ENCODE results near the gene CELF4. TPM values are rescaled to one million over a fixed set of nuclear protein-coding genes. Genes with fewer than 3 reads are reported as not detected.

The CELF4 gene
- total RNA-seq, 1 experiment from 2014 or later, result not detected

GRCh38 chr18:37502036-37502435 lies 63.6 kb downstream of the CELF4 start:
- BruUV-seq (replicated peaks), result no TSS peak
- Histone ChIP-seq H3K27ac (ENCODE audit: low read length) (no peak overlapping the region), H3K36me3 (ENCODE audit: control insufficient read depth, insufficient read depth, low read length) (no peaks in the 10 kb centered on the region), H3K27me3 (ENCODE audit: control insufficient read depth, insufficient read depth, low read length) (no peaks in the 10 kb centered on the region), H3K4me1 (ENCODE audit: control insufficient read depth, insufficient read depth, low read length) (no peaks in the 10 kb centered on the region), H3K9me3 (ENCODE audit: control insufficient read depth, insufficient read depth, low read depth, low read length) (no peaks in the 10 kb centered on the region), H3K4me3 (ENCODE audit: low read depth in 2 of 2, low read length in 2 of 2) (no peak overlapping the region)
- ATAC-seq (no peak), DNase-seq (ENCODE audit: low read depth, low spot score) (no peak)
- TF ChIP-seq TCF7L2 (IDR thresholded peaks at IDR 0.05; ENCODE audit: low read depth, low read length), result no peak
- TF ChIP-seq REST (IDR thresholded peaks at IDR 0.05; ENCODE audit: insufficient read depth in 1 of 2, low read depth in 2 of 2, low read length in 1 of 2), result no peak
- TF ChIP-seq CTCF (IDR thresholded peaks at IDR 0.05), result no peak
- TF ChIP-seq SIN3A (IDR thresholded peaks at IDR 0.05; ENCODE audit: borderline replicate concordance, insufficient read depth, low read depth, low read length), result no peak
- no peak for TF ChIP-seq POLR2AphosphoS5 (IDR thresholded peaks at IDR 0.05; ENCODE audit: low read depth, low read length)
- POLR2A ChIA-PET, result no interaction called here
- in situ Hi-C loops (cut with HindIII; ENCODE audit: low pct_unique_long_range_greater_than_20kb, low sequenced_read_pairs) (no loop called here), intact Hi-C loops (cut with micrococcal nuclease; ENCODE audit: unreplicated experiment) (no loop called here)
- CTCF ChIA-PET, result no interaction called here

GRCh38 chr18:37501136-37501535 lies 64.5 kb downstream of the CELF4 start:
- Histone ChIP-seq H3K36me3 (ENCODE audit: control insufficient read depth, insufficient read depth, low read length) (no peaks in the 10 kb centered on the region), H3K4me1 (ENCODE audit: control insufficient read depth, insufficient read depth, low read length) (no peaks in the 10 kb centered on the region), H3K27me3 (ENCODE audit: control insufficient read depth, insufficient read depth, low read length) (no peaks in the 10 kb centered on the region), H3K9me3 (ENCODE audit: control insufficient read depth, insufficient read depth, low read depth, low read length) (no peaks in the 10 kb centered on the region), H3K27ac (ENCODE audit: low read length) (no peak overlapping the region), H3K4me3 (ENCODE audit: low read depth in 2 of 2, low read length in 2 of 2) (no peak overlapping the region)
- BruUV-seq (replicated peaks), result no TSS peak
- intact Hi-C loops (cut with micrococcal nuclease; ENCODE audit: unreplicated experiment) (no loop called here), in situ Hi-C loops (cut with HindIII; ENCODE audit: low pct_unique_long_range_greater_than_20kb, low sequenced_read_pairs) (no loop called here)
- ATAC-seq, result no peak
- DNase-seq (ENCODE audit: low read depth, low spot score), result no peak
- POLR2A ChIA-PET, result no interaction called here
- no peak for TF ChIP-seq REST (IDR thresholded peaks at IDR 0.05; ENCODE audit: insufficient read depth in 1 of 2, low read depth in 2 of 2, low read length in 1 of 2)
- no peak for TF ChIP-seq POLR2AphosphoS5 (IDR thresholded peaks at IDR 0.05; ENCODE audit: low read depth, low read length)
- TF ChIP-seq CTCF (IDR thresholded peaks at IDR 0.05), result no peak
- no peak for TF ChIP-seq TCF7L2 (IDR thresholded peaks at IDR 0.05; ENCODE audit: low read depth, low read length)
- TF ChIP-seq SIN3A (IDR thresholded peaks at IDR 0.05; ENCODE audit: borderline replicate concordance, insufficient read depth, low read depth, low read length), result no peak
- CTCF ChIA-PET, result no interaction called here
